Pons (tissue), 1 donor: ENCODE results near the gene TMEM63C.
"Not testable (repeated sequence)": the region's sequence is repeated elsewhere in the genome, so short reads cannot be mapped to it uniquely, and the experiment has no call there.

Experiments
- DNase-seq: peaks from one replicate; pipeline ENCODE4 v3.0.0-alpha.2; 2016; ENCODE audit warnings: low spot score

Gene TMEM63C

GRCh38 chr14:77157740-77158139 is 23.9 kb upstream of the TMEM63C start:
- DNase-seq = no peak

- peak; percentile 85 for DNase-seq
These were observed 23.3 kb upstream of the TMEM63C start for GRCh38 chr14:77158175-77158881.

GRCh38 chr14:77158882-77159255 is 22.7 kb upstream of the TMEM63C start:
- DNase-seq = no peak

GRCh38 chr14:77161011-77161410 is 20.6 kb upstream of the TMEM63C start:
- no peak for DNase-seq

GRCh38 chr14:77170045-77170444 is 11.6 kb upstream of the TMEM63C start:
- no peak for DNase-seq

- no peak for DNase-seq
These were observed 8.7 kb upstream of the TMEM63C start for GRCh38 chr14:77172916-77173315.

- DNase-seq = not testable (repeated sequence)
These were observed 7.5 kb upstream of the TMEM63C start for GRCh38 chr14:77173911-77174617.

- no peak for DNase-seq
These were observed 5.8 kb upstream of the TMEM63C start for GRCh38 chr14:77175843-77176242.

GRCh38 chr14:77177702-77178101 is 3.9 kb upstream of the TMEM63C start:
- no peak for DNase-seq

GRCh38 chr14:77178656-77179055 is 2.9 kb upstream of the TMEM63C start:
- no peak for DNase-seq

- DNase-seq = no peak
These were observed 634 bp upstream of the TMEM63C start for GRCh38 chr14:77180726-77181602.

- DNase-seq = no peak
These were observed 2.3 kb downstream of the TMEM63C start for GRCh38 chr14:77183896-77184295.

GRCh38 chr14:77184396-77185092 is 2.9 kb downstream of the TMEM63C start:
- DNase-seq = no peak

GRCh38 chr14:77185093-77185465 is 3.5 kb downstream of the TMEM63C start:
- DNase-seq = no peak

- no peak for DNase-seq
These were observed 5.5 kb downstream of the TMEM63C start for GRCh38 chr14:77186911-77187648.

GRCh38 chr14:77187649-77188012 is 6.0 kb downstream of the TMEM63C start:
- DNase-seq = no peak

GRCh38 chr14:77189479-77189878 is 7.9 kb downstream of the TMEM63C start:
- no peak for DNase-seq

- DNase-seq = no peak
These were observed 9.4 kb downstream of the TMEM63C start for GRCh38 chr14:77190977-77191376.

- no peak for DNase-seq
These were observed 13.1 kb downstream of the TMEM63C start for GRCh38 chr14:77194706-77195105.

GRCh38 chr14:77195766-77196165 is 14.2 kb downstream of the TMEM63C start:
- no peak for DNase-seq

- no peak for DNase-seq
These were observed 16.4 kb downstream of the TMEM63C start for GRCh38 chr14:77197988-77198387.

- DNase-seq = no peak
These were observed 17.0 kb downstream of the TMEM63C start for GRCh38 chr14:77198561-77198960.
